Choroid plexus epithelial cell (primary cell): Measurements from ENCODE around the gene LUZP1.
"Not testable (repeated sequence)": the region's sequence is repeated elsewhere in the genome, so short reads cannot be mapped to it uniquely, and the experiment has no call there.

Experiments used
- DNase-seq: peaks from one replicate; pipeline ENCODE4 v3.0.0-alpha.2; 2010; ENCODE audit warnings: low read depth
- H3K4me3 ChIP-seq: 2 replicates; pipeline ENCODE4 v1.5.1; 2011; ENCODE audit warnings: low read depth, mild to moderate bottlenecking, control low read depth, low read length, moderate library complexity
- CTCF ChIP-seq: conservative IDR thresholded peaks from 2 replicates; pipeline ENCODE4 v1.5.1; 2011; ENCODE audit warnings: low read depth, mild to moderate bottlenecking, control low read depth, inconsistent platforms, low read length, moderate library complexity

Gene LUZP1

GRCh38 chr1:23214640-23215039 lies 46.0 kb upstream of the LUZP1 start:
- no peak overlapping the region for H3K4me3 ChIP-seq
- TF ChIP-seq CTCF: no peak
- no peak for DNase-seq

GRCh38 chr1:23211955-23212354 lies 43.3 kb upstream of the LUZP1 start:
- no peak for DNase-seq
- TF ChIP-seq CTCF: no peak
- H3K4me3 ChIP-seq: no peak overlapping the region

- H3K4me3 ChIP-seq: no peak overlapping the region
- TF ChIP-seq CTCF: no peak
- no peak for DNase-seq
Measured at GRCh38 chr1:23210963-23211362, 42.3 kb upstream of the LUZP1 start.

- TF ChIP-seq CTCF: peak; percentile 33
- H3K4me3 ChIP-seq: no peak overlapping the region
- peak; percentile 30 for DNase-seq
Measured at GRCh38 chr1:23210351-23210785, 41.7 kb upstream of the LUZP1 start.

GRCh38 chr1:23209770-23210169 lies 41.1 kb upstream of the LUZP1 start:
- DNase-seq: no peak
- no peak overlapping the region for H3K4me3 ChIP-seq
- no peak for TF ChIP-seq CTCF

- DNase-seq: no peak
- no peak overlapping the region for H3K4me3 ChIP-seq
- TF ChIP-seq CTCF: no peak
Measured at GRCh38 chr1:23208527-23208926, 39.9 kb upstream of the LUZP1 start.

- not testable (repeated sequence) for DNase-seq, H3K4me3 ChIP-seq
Measured at GRCh38 chr1:23207733-23208132, 39.1 kb upstream of the LUZP1 start.
